ENCODE measurements around the gene NIPAL3.
"Not testable (repeated sequence)": the region's sequence is repeated elsewhere in the genome, so short reads cannot be mapped to it uniquely, and the experiment has no call there.

Gene NIPAL3

DNA sequence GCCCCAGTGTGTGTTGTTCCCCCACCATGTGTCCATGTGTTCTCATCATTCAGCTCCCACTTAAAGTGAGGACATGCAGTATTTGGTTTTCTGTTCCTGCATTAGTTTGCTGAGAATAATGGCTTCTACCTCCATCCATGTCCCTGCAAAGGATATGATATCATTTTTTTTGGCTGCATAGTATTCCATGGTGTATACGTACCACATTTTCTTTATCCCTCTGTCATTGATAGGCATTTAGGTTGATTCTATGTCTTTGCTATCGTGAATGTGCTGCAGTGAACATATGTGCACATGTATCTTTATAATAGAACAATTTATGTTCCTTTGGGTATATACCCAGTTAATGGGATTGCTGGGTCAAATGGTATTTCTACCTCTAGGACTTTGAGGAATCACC, 30.8 kb downstream of the NIPAL3 start:
- not testable (repeated sequence) for H3K9me3 Mint-ChIP-seq; DNase-seq (ENCODE audit: low spot score); H3K4me1 Mint-ChIP-seq (ENCODE audit: low read depth); H3K4me3 Mint-ChIP-seq; H3K27ac Mint-ChIP-seq; H3K27me3 Mint-ChIP-seq (ENCODE audit: low read depth)
- peaks cover 33% of the 10 kb centered on the region for H3K36me3 Mint-ChIP-seq (ENCODE audit: low read depth)

DNA sequence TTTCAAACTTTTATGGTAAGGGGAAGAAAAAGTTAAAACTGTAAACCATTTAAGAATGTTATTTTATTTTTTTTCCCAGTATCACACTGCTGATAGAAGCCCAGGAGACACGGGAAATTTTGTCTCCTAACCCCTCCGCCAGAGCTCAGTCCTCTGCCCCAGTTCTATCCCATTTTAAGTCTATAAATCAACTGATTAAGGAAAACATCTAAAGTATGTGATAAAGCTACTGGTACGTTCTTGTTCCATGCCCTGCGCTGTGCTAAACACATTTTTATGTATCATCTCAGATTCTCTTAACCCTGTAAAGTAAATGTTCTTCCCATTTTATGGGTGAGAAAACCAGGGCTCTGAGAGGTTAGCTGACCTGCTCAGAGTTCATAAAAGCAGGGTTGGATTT, 34.7 kb downstream of the NIPAL3 start:
- no peaks in the 10 kb centered on the region for H3K4me1 Mint-ChIP-seq (ENCODE audit: low read depth)
- H3K27me3 Mint-ChIP-seq (ENCODE audit: low read depth): no peaks in the 10 kb centered on the region
- H3K27ac Mint-ChIP-seq: no peak overlapping the region
- peaks cover 47% of the 10 kb centered on the region for H3K36me3 Mint-ChIP-seq (ENCODE audit: low read depth)
- H3K9me3 Mint-ChIP-seq: no peaks in the 10 kb centered on the region
- no peak for DNase-seq (ENCODE audit: low spot score)
- no peak overlapping the region for H3K4me3 Mint-ChIP-seq

DNA sequence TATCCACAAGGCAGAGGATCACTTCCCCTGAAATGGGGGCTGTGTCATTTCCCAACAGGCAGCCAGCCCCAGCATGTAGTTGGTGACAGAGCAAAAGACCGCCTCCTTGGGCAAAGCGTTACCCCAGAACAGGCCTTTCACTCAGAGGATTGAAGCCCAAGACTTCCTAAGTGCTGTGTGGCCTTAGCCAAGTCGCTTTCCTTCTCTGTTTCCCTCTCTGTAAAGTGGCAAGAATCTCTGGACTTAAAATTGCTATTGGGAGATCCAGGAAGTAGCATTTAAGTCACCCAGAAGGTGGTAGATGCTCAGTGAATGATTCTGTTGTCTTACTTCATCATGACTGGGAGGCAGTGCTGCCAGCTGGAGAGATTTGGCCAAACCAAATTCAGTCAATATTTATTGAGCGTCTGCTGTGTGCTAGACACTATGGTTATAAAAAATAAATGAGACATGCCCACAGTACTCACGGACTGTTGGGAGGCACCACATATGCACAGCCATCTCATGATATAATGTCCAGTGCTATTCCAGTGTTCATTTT, 35.3 kb downstream of the NIPAL3 start:
- no peak for DNase-seq (ENCODE audit: low spot score)
- no peaks in the 10 kb centered on the region for H3K27me3 Mint-ChIP-seq (ENCODE audit: low read depth)
- peak overlapping the region; percentile 46 for H3K27ac Mint-ChIP-seq
- peaks cover 45% of the 10 kb centered on the region for H3K36me3 Mint-ChIP-seq (ENCODE audit: low read depth)
- H3K4me1 Mint-ChIP-seq (ENCODE audit: low read depth): no peaks in the 10 kb centered on the region
- no peaks in the 10 kb centered on the region for H3K9me3 Mint-ChIP-seq
- H3K4me3 Mint-ChIP-seq: no peak overlapping the region

DNA sequence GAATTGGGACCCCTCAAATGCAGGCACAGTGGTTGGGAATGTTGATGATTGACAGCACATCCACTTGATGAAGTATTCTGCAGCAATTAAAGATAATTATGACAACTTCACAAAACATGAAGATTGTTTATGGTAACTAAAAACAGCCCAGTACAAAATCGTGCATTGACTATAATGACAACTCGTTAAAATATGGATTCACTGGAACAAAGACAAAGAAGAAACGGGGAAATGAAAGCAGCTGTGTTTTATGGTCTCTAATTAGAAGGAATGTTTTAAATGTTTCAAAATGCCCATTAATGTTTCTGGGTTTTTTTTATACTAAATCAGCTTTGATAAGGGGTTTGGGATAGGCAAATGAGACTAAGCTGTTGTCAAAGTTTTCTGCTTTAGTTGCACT, 36.1 kb downstream of the NIPAL3 start:
- Mint-ChIP-seq H3K27me3 (ENCODE audit: low read depth) (no peaks in the 10 kb centered on the region), H3K9me3 (no peaks in the 10 kb centered on the region), H3K36me3 (ENCODE audit: low read depth) (peaks cover 40% of the 10 kb centered on the region), H3K27ac (no peak overlapping the region), H3K4me3 (no peak overlapping the region), H3K4me1 (ENCODE audit: low read depth) (no peaks in the 10 kb centered on the region)
- DNase-seq (ENCODE audit: low spot score): no peak

DNA sequence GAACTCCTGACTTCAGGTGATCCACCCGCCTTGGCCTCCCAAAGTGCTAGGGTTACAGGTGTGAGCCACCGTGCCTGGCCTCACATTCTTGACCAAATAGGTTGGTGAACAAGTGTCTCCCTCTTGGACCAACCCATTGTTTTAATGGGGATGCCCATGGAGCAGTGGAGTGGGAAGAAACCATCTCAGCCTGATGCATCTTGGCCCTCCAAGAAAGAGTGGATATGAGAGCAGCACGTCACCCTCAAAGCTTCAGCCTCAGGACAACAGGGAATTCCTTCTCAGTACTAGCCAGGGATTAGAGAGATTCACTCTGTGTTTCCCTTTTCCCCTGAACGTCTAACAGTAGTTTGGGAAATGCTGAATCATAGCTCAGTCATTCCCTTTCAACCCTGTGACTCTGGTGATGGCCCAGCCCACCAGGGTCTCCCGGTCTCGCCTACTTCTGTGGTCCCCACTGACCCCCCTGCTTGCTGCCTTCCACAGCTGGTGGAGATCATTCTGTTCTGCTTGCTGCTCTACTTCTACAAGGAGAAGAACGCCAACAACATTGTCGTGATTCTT, 37.4 kb downstream of the NIPAL3 start:
- no peaks in the 10 kb centered on the region for H3K9me3 Mint-ChIP-seq
- DNase-seq (ENCODE audit: low spot score): no peak
- no peak overlapping the region for H3K4me3 Mint-ChIP-seq
- peaks cover 42% of the 10 kb centered on the region for H3K36me3 Mint-ChIP-seq (ENCODE audit: low read depth)
- no peaks in the 10 kb centered on the region for H3K27me3 Mint-ChIP-seq (ENCODE audit: low read depth)
- no peaks in the 10 kb centered on the region for H3K4me1 Mint-ChIP-seq (ENCODE audit: low read depth)
- no peak overlapping the region for H3K27ac Mint-ChIP-seq

DNA sequence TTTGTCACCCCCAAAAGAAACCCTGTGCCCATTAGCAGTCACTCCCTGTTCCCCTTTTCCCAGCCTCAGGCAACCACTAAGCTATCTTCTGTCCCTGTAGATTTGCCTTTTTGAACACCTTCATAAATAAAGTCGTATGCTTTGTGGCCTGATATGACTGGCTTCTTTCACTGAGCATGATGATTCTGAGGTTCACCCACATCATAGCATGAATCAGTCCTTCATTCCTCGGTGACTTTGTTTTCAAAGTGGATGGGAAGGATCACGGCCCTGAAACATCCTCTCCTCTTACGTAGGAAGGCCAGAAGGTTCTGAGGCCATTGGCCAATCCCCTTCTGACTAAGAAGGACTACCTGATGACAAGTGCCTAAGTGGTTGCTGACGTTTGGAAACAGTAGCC, 39.1 kb downstream of the NIPAL3 start:
- Mint-ChIP-seq H3K27me3 (ENCODE audit: low read depth) (no peaks in the 10 kb centered on the region), H3K4me1 (ENCODE audit: low read depth) (no peaks in the 10 kb centered on the region), H3K4me3 (no peak overlapping the region), H3K36me3 (ENCODE audit: low read depth) (peaks cover 50% of the 10 kb centered on the region), H3K27ac (no peak overlapping the region), H3K9me3 (no peaks in the 10 kb centered on the region)
- DNase-seq (ENCODE audit: low spot score): no peak

DNA sequence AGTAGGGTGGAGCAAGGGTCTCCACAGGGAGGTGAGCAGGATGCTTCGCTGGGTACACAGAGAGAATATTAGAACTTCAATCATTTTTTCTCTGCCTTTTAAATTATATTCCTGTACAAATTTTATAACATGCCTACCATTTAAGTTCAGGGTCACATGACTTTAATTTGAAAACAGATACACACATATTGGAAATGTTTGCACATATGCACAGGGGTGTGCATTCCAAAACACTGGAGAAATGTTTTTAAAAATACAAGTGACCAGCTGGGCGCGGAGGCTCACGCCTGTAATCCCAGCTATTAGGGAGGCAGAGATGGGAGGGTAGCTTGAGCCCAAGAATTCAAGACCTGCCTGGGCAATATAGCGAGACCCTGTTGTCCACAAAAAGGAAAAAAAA, 39.7 kb downstream of the NIPAL3 start:
- peaks cover 51% of the 10 kb centered on the region for H3K36me3 Mint-ChIP-seq (ENCODE audit: low read depth)

DNA sequence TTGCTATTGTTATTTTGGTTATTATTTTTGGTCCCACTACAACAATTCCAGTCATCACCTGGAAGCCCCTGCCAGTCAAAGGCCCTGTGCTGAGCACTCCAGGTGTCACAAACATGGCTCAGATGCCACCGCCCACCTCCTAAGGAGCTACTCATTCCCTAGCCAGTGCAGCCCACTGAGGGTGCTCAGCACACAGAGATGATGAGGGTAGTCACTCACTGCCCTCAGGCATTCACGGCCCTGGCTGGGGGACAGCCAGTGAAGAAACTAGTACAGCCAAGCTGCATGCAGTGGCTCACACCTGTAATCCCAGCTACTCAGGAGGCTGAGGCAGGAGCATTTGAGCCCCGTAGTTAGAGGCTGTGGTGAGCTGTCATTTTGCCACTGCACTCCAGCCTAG, 42.3 kb downstream of the NIPAL3 start:
- peaks cover 63% of the 10 kb centered on the region for H3K36me3 Mint-ChIP-seq (ENCODE audit: low read depth)

More for the DNA sequence above, 39.7 kb downstream of the NIPAL3 start:
- Mint-ChIP-seq H3K4me1 (ENCODE audit: low read depth) (no peaks in the 10 kb centered on the region), H3K4me3 (no peak overlapping the region), H3K27ac (no peak overlapping the region), H3K9me3 (no peaks in the 10 kb centered on the region), H3K27me3 (ENCODE audit: low read depth) (no peaks in the 10 kb centered on the region)
- DNase-seq (ENCODE audit: low spot score): no peak

DNA sequence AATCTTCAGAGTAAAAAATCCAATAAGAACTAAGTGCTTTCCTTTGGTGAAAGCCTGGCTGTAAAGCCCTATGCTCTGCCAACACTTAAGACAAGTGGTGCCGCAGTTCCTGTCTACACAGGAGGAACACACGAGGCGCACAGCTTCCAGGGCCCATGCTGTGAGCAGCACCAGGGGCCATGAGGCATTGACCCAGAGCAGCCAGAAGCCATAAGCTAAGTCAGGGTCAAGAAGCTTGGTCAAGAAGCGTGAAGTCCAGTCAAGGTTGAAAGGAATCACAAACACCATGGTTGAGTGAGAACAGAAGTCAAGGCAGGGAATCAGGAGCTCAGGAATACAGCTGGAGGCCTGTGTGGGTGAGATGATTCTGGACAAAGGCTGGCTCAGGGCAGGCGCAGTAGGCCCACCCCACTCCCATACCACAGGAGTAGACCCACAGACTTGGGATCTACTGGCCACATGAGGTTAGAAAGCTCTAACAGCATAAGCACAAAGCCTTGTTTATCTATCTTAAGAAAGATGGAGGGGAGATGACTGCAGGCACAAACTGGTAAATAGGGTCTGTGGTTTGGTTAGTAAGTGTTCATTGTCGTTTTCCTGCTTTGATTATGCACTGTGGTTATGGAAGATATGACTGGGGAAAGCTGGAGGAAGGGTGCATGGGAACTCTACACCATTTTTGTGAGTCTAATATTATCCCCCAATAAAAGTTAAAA, 44.1 kb downstream of the NIPAL3 start:
- peaks cover 14% of the 10 kb centered on the region for H3K9me3 Mint-ChIP-seq
- H3K4me3 Mint-ChIP-seq: no peak overlapping the region
- DNase-seq (ENCODE audit: low spot score): no peak
- H3K4me1 Mint-ChIP-seq (ENCODE audit: low read depth): peaks cover 6% of the 10 kb centered on the region
- H3K27me3 Mint-ChIP-seq (ENCODE audit: low read depth): no peaks in the 10 kb centered on the region
- H3K27ac Mint-ChIP-seq: no peak overlapping the region
- H3K36me3 Mint-ChIP-seq (ENCODE audit: low read depth): peaks cover 62% of the 10 kb centered on the region

More for the DNA sequence above, 42.3 kb downstream of the NIPAL3 start:
- no peaks in the 10 kb centered on the region for H3K4me1 Mint-ChIP-seq (ENCODE audit: low read depth)
- H3K9me3 Mint-ChIP-seq: peaks cover 14% of the 10 kb centered on the region
- DNase-seq (ENCODE audit: low spot score): no peak
- no peak overlapping the region for H3K4me3 Mint-ChIP-seq
- H3K27ac Mint-ChIP-seq: no peak overlapping the region
- H3K27me3 Mint-ChIP-seq (ENCODE audit: low read depth): no peaks in the 10 kb centered on the region

DNA sequence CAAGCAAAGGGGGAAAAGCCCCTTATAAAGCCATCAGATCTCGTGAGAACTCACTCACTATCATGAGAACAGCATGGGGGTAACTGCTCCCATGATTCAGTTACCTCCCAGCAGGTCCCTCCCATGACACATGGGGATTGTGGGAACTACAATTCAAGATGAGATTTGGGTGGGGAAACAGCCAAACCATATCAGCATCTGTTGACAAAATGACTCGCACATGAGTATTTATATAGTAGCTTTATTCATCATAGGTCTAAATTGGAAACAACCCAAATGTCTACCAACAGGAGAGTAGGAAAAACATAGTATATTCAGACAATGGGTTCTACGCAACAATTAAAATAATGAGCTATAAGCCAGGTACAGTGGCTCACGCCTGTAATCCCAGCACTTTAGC, 46.5 kb downstream of the NIPAL3 start:
- not testable (repeated sequence) for H3K27ac Mint-ChIP-seq

DNA sequence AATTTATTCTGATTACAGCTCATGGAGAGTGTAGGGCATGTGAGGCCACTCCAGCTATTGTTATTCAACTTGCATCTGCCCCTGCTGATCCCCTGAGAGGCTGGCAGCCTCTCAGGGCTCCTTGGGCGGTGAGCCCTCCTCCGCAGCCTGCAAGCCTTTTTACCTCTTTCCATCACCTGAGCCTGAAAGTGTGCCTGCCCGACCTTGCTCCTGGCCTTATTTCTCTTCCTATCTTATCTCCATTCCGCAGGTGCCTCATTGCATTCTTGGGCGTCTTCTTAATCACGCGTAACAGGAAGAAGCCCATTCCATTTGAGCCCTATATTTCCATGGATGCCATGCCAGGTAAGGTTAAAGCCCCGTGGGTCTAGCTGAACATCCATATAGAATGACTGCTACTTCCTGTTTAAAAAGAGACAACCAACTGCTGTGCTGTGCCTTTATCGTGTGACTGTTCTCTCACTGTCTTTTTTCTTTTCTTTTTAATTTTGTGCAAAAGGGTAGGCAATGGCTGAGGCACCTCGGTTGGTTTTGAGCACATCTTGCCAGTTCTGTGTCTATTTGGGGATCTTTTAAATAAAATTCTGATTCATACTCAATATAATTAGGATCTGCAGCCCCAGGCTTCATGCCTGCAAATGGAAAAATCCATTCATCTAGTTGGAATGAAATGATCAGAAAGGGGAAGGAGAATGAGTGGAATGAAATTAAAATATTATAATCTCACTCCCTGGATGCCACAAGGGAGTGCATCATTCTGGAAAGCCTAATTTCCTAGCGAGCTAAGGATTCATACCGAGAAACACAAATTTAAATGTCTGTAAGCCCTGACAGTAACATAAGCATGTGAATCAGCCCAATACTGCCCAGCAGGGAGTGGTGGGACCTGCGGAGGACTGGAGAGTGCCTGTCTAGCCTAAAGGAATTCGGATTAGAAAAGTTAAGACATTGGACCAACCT, 48.5 kb downstream of the NIPAL3 start:
- peak overlapping the region; percentile 46 for H3K27ac Mint-ChIP-seq
- peaks cover 14% of the 10 kb centered on the region for H3K9me3 Mint-ChIP-seq
- no peaks in the 10 kb centered on the region for H3K27me3 Mint-ChIP-seq (ENCODE audit: low read depth)
- H3K36me3 Mint-ChIP-seq (ENCODE audit: low read depth): peaks cover 59% of the 10 kb centered on the region
- peaks cover 14% of the 10 kb centered on the region for H3K4me1 Mint-ChIP-seq (ENCODE audit: low read depth)
- no peak for DNase-seq (ENCODE audit: low spot score)
- H3K4me3 Mint-ChIP-seq: no peak overlapping the region

More for the DNA sequence above, 46.5 kb downstream of the NIPAL3 start:
- H3K9me3 Mint-ChIP-seq: peaks cover 14% of the 10 kb centered on the region
- not testable (repeated sequence) for H3K4me3 Mint-ChIP-seq; DNase-seq (ENCODE audit: low spot score); H3K27me3 Mint-ChIP-seq (ENCODE audit: low read depth)
- H3K36me3 Mint-ChIP-seq (ENCODE audit: low read depth): peaks cover 64% of the 10 kb centered on the region
- peaks cover 12% of the 10 kb centered on the region for H3K4me1 Mint-ChIP-seq (ENCODE audit: low read depth)

DNA sequence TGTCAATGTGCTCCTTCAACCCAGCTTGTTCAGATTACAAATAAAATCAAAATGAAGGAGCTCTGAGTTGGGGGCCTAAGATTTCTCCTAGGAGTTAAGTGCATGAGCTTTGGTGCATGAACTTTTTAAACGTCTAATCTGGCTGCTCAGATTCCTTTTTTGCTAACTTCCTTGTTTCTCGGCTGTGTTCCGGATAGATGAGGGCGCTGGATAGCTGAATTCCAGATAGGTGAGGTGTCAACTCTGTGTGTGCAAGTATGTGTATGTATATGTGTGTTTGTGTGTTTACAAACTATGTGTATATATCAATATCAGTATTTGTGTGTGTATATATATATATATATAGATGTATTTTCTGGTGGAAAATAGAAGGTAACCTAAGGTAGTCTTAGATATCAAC, 49.5 kb downstream of the NIPAL3 start:
- H3K4me1 Mint-ChIP-seq (ENCODE audit: low read depth): peaks cover 14% of the 10 kb centered on the region
- H3K27ac Mint-ChIP-seq: no peak overlapping the region
- H3K4me3 Mint-ChIP-seq: no peak overlapping the region
- H3K36me3 Mint-ChIP-seq (ENCODE audit: low read depth): peaks cover 56% of the 10 kb centered on the region
- peaks cover 14% of the 10 kb centered on the region for H3K9me3 Mint-ChIP-seq
- DNase-seq (ENCODE audit: low spot score): no peak
- no peaks in the 10 kb centered on the region for H3K27me3 Mint-ChIP-seq (ENCODE audit: low read depth)

DNA sequence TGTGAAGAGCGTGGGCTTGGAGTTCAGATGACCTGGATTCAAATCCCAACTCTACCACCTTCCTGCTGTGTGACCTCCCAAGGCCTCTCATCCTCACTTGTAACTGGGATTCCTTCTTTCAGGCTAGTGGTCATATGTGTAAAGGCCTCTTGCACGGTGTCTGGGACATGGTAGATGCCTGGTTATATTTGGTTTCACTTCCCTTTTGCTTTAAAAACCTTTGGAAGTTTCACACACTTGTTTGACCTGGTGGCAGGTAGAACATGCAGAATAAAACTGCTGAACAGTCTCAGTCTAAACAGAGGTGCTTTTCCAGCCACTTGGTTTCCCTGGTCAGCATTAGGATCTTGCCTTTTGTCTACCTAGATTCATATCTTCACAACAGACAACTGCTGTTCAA, 50.0 kb downstream of the NIPAL3 start:
- Mint-ChIP-seq H3K27ac (no peak overlapping the region), H3K4me3 (no peak overlapping the region), H3K27me3 (ENCODE audit: low read depth) (no peaks in the 10 kb centered on the region), H3K9me3 (peaks cover 11% of the 10 kb centered on the region), H3K4me1 (ENCODE audit: low read depth) (peaks cover 14% of the 10 kb centered on the region), H3K36me3 (ENCODE audit: low read depth) (peaks cover 53% of the 10 kb centered on the region)
- no peak for DNase-seq (ENCODE audit: low spot score)
